RWPE2 (cell line): ENCODE results near the gene NDUFS1.
"Not testable (repeated sequence)": the region's sequence is repeated elsewhere in the genome, so short reads cannot be mapped to it uniquely, and the experiment has no call there.

Source experiments
- ATAC-seq: fragments of 200-7000 bp; cut with Tn5 transposase; 3 replicates; pipeline ENCODE4 v1.9.1; 2021; ENCODE audit warnings: low read depth
- DNase-seq: peaks from one replicate; pipeline ENCODE4 v3.0.0-alpha.2; 2020; ENCODE audit warnings: low spot score
- H3K27ac ChIP-seq: fragments of 450-650 bp; 2 replicates; pipeline ENCODE4 v1.5.1; 2017; ENCODE audit warnings: mild to moderate bottlenecking; ENCODE audit not compliant: poor library complexity, severe bottlenecking
- H3K27me3 ChIP-seq: fragments of 250-450 bp; sonication (Bioruptor Pico); 2 replicates; pipeline ENCODE4 v1.5.1; 2021; ENCODE audit warnings: mild to moderate bottlenecking, moderate library complexity; ENCODE audit not compliant: insufficient read depth, poor library complexity, severe bottlenecking
- H3K36me3 ChIP-seq: fragments of 250-450 bp; sonication (Bioruptor Pico); 2 replicates; pipeline ENCODE4 v1.5.1; 2020; ENCODE audit warnings: low read depth, mild to moderate bottlenecking, moderate library complexity
- H3K4me1 ChIP-seq: fragments of 250-450 bp; sonication (Bioruptor Pico); 2 replicates; pipeline ENCODE4 v1.5.1; 2021; ENCODE audit warnings: mild to moderate bottlenecking, moderate library complexity; ENCODE audit not compliant: insufficient read depth, poor library complexity, severe bottlenecking
- H3K4me3 ChIP-seq: fragments of 250-450 bp; sonication (Bioruptor Pico); 2 replicates; pipeline ENCODE4 v1.5.1; 2021; ENCODE audit warnings: mild to moderate bottlenecking, moderate library complexity; ENCODE audit not compliant: severe bottlenecking
- H3K9me3 ChIP-seq: fragments of 250-450 bp; sonication (Bioruptor Pico); 2 replicates; pipeline ENCODE4 v1.5.1; 2021; ENCODE audit warnings: mild to moderate bottlenecking, moderate library complexity; ENCODE audit not compliant: severe bottlenecking
- TF ChIP-seq, protein P1 (sequence below): fragments of 450-650 bp; IDR thresholded peaks from one replicate; pipeline ENCODE4 v1.5.1; 2017; ENCODE audit warnings: mild to moderate bottlenecking, moderate library complexity; ENCODE audit not compliant: poor library complexity, severe bottlenecking

The NDUFS1 gene

DNA sequence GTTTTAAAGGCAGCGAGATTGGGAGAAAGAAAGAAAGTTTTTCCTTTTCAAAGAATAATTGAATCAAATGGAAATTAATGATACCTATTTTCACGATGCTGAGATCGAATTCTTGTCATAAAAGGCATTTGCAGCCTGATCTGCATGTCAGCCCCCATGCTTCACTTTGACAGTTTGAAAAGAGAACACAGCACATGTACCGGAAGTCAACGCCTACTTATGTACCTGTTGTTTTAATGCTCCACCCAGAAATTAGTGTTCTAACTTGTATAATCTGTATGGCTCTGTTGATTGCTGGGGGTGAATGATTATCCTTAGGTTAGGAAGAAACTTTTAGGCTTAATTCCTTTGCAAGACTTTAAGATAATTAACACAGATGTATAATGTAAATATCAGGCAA lies 31.4 kb upstream of the NDUFS1 start:
- Histone ChIP-seq H3K27me3 (no peaks in the 10 kb centered on the region), H3K27ac (no peak overlapping the region), H3K9me3 (no peaks in the 10 kb centered on the region), H3K4me1 (no peaks in the 10 kb centered on the region), H3K36me3 (no peaks in the 10 kb centered on the region), H3K4me3 (no peak overlapping the region)
- DNase-seq (no peak), ATAC-seq (no peak)
- TF ChIP-seq, protein P1, sequence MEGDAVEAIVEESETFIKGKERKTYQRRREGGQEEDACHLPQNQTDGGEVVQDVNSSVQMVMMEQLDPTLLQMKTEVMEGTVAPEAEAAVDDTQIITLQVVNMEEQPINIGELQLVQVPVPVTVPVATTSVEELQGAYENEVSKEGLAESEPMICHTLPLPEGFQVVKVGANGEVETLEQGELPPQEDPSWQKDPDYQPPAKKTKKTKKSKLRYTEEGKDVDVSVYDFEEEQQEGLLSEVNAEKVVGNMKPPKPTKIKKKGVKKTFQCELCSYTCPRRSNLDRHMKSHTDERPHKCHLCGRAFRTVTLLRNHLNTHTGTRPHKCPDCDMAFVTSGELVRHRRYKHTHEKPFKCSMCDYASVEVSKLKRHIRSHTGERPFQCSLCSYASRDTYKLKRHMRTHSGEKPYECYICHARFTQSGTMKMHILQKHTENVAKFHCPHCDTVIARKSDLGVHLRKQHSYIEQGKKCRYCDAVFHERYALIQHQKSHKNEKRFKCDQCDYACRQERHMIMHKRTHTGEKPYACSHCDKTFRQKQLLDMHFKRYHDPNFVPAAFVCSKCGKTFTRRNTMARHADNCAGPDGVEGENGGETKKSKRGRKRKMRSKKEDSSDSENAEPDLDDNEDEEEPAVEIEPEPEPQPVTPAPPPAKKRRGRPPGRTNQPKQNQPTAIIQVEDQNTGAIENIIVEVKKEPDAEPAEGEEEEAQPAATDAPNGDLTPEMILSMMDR, result no peak

DNA sequence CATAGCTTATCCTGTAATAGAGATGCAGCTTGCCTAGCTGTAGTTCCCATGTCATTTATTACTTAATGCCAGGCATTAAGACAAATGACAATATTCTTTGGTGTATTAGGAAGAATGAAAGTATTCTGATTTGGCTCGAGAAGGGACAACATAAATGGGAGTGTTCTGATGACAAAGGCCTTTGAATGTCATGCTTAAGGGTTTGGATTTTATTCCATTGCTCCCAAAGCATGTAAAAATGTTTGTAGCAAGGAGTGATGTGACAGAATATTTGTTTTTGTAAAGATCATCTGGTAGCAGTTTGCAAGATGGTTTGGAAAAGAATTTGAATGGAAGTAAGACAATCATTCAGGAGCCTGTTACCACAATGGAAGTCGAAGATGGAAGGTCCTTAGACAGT lies 30.9 kb upstream of the NDUFS1 start:
- Histone ChIP-seq H3K4me3 (no peak overlapping the region), H3K27me3 (no peaks in the 10 kb centered on the region), H3K4me1 (no peaks in the 10 kb centered on the region), H3K27ac (no peak overlapping the region), H3K36me3 (no peaks in the 10 kb centered on the region), H3K9me3 (no peaks in the 10 kb centered on the region)
- DNase-seq, result no peak
- TF ChIP-seq, protein P1, result no peak
- no peak for ATAC-seq

DNA sequence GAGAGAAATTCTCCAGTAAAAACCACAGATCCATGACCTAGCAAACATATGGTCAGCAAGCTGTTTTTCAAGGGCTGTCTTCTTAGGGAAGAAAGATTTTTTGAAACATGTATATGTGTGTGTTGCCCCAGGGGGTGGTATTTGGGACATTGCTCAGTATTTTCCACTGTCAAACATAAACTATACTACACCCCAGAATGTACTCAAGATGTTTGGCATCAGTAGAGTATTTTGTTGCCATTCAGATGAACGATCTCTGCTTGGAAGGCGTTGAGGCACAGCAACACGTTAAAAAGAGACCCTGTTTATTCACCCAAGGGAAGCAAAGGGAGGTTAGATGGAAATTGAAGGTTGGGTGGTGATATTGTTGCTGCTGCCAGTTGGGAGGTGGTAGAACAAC lies 30.4 kb upstream of the NDUFS1 start:
- no peak overlapping the region for H3K27ac ChIP-seq
- DNase-seq, result no peak
- no peaks in the 10 kb centered on the region for H3K4me1 ChIP-seq
- H3K27me3 ChIP-seq, result no peaks in the 10 kb centered on the region
- no peaks in the 10 kb centered on the region for H3K9me3 ChIP-seq
- H3K4me3 ChIP-seq, result no peak overlapping the region
- no peak for ATAC-seq
- TF ChIP-seq, protein P1, result no peak
- no peaks in the 10 kb centered on the region for H3K36me3 ChIP-seq

DNA sequence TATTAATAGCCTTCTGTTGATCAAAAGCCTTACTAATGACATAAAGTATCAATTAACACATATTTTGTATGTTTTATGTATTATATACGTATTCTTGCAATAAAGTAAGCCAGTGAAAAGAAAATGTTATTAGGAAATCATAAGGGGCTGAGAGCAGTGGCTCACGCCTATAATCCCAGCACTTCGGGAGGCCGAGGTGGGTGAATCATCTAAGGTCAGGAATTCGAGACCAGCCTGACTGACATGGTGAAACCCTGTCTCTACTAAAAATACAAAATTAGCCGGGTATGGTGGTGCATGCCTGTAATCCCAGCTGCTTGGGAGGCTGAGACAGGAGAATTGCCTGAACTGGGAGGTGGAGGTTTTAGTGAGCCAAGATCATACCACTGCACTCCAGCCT lies 22.3 kb upstream of the NDUFS1 start:
- H3K9me3 ChIP-seq, H3K27ac ChIP-seq, H3K27me3 ChIP-seq, H3K36me3 ChIP-seq, DNase-seq, ATAC-seq, H3K4me1 ChIP-seq, H3K4me3 ChIP-seq: not testable (repeated sequence)

DNA sequence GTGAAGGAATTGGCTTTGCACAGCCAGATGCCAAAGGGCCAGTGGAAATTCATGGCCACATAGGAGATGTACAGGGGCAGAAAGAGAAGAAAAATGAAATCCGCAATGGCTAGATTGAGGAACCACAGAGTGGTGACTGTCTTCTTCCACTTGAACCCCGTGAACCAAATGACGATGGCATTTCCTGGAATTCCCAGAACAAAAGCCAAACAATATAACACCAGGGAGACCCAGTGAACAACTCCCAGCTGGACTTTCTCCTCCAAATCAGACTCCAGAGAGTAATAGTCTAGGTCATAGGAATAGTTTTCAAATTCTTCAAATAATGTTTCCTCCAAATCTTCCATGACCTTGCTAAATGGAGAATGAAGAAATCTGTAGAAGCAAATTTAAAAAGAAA lies 17.7 kb upstream of the NDUFS1 start:
- H3K4me3 ChIP-seq, result no peak overlapping the region

More for the DNA sequence above, 17.7 kb upstream of the NDUFS1 start:
- DNase-seq (no peak), ATAC-seq (no peak)
- Histone ChIP-seq H3K4me1 (no peaks in the 10 kb centered on the region), H3K36me3 (no peaks in the 10 kb centered on the region), H3K9me3 (no peaks in the 10 kb centered on the region), H3K27ac (no peak overlapping the region), H3K27me3 (no peaks in the 10 kb centered on the region)
- TF ChIP-seq, protein P1, result no peak
